Adrenal gland (tissue), 12 donors: ENCODE results near the gene VWA3B. TPM values are rescaled to one million over a fixed set of nuclear protein-coding genes. Genes with fewer than 3 reads are reported as not detected.
"Not testable (repeated sequence)": the region's sequence is repeated elsewhere in the genome, so short reads cannot be mapped to it uniquely, and the experiment has no call there.

Experiments used
- DNase-seq, 7 donors: peaks; one replicate each; pipeline ENCODE4 v3.0.0-alpha.2; 2019 to 2020
- H3K27ac ChIP-seq, 5 donors: fragments of 200-600 bp; sonication (generic) in 4 of 5; 1 replicate in 3 of 5; 2 replicates in 2 of 5; pipeline versions ENCODE4 v1.5.1 to v1.8.0; 2016 to 2020; ENCODE audit warnings: mild to moderate bottlenecking in 1 of 5
- H3K27me3 ChIP-seq: fragments of 200-600 bp; 2 replicates; pipeline ENCODE4 v1.8.0; 2021
- H3K36me3 ChIP-seq, 2 donors: fragments of 200-600 bp; replicated peaks in 1 of 2; 1 replicate in 1 of 2; 2 replicates in 1 of 2; pipeline versions ENCODE4 v1.5.1 to v1.8.0; 2018 to 2022
- H3K4me1 ChIP-seq, 2 donors: fragments of 200-600 bp; replicated peaks in 1 of 2; 1 replicate in 1 of 2; 2 replicates in 1 of 2; pipeline versions ENCODE4 v1.5.1 to v1.8.0; 2018 to 2021
- H3K4me3 ChIP-seq, 4 donors: fragments of 200-600 bp; sonication (generic) in 3 of 4; one replicate each; pipeline ENCODE4 v1.5.1; 2016 to 2018
- H3K9me3 ChIP-seq, 3 donors: fragments of 200-600 bp; sonication (generic) in 1 of 3; replicated peaks in 1 of 3; 1 replicate in 2 of 3; 2 replicates in 1 of 3; pipeline versions ENCODE4 v1.5.1 to v1.8.0; 2016 to 2021
- POLR2A ChIP-seq, 2 donors: fragments of 450-650 bp; IDR thresholded peaks; one replicate each; pipeline ENCODE4 v1.6.1; 2017; ENCODE audit warnings: antibody characterized with exemption in 2 of 2, mild to moderate bottlenecking in 2 of 2, moderate library complexity in 1 of 2
- WGBS, 4 donors: extraction: QIAGEN DNeasy Blood & Tissue Kit in 2 of 4; methylation state at CpG; one replicate each; pipeline versions ENCODE4 v1.1.5 to v1.1.7; 2013 to 2017; 5-methylcytosine and 5-hydroxymethylcytosine counted together
- intact Hi-C, 2 donors: fragments of 100-400 bp; cut with DNase I; formaldehyde crosslinking; loops; one replicate each; pipeline versions ENCODE4 v1.14.1 to v1.15.0; 2022 to 2023
- polyA plus RNA-seq, 3 donors: library from polyadenylated mRNA; stranded (reverse); fragments of 200-250 nt in 2 of 3; fragments of 350-450 nt in 1 of 3; fragmentation: Illumina TruSeq in 1 of 3; extraction: RNeasy Lipid Tissue Mini Kit (QIAGEN cat#74804) in 1 of 3; gene quantifications; one replicate each; pipeline ENCODE4 v1.2.3, GENCODE V29; 2013 to 2014
- total RNA-seq, 9 donors: library from RNA; depleted of rRNA in 4 of 9; stranded (reverse); fragments of >200 nt in 4 of 9; fragments of 120-200 nt in 1 of 9; fragmentation: NEBNext Ultra II Directional in 1 of 9; extraction: Animal tissue kit (Norgen Biotek cat#: 25700) in 1 of 9; gene quantifications; one replicate each; pipeline versions ENCODE4 v1.1.0 to v1.2.4, GENCODE V29; 2013 to 2023
- TF ChIP-seq, protein P1 (sequence below), 6 experiments: fragments of 450-650 bp in 4 of 6; fragments of 200-600 bp in 2 of 6; sonication (generic) in 1 of 6; IDR thresholded peaks; 1 replicate in 5 of 6; 2 replicates in 1 of 6; pipeline versions ENCODE4 v1.5.1 to v1.8.0; 2016 to 2021; ENCODE audit warnings: antibody characterized with exemption in 6 of 6, mild to moderate bottlenecking in 2 of 6, moderate library complexity in 1 of 6
- donor health status: healthy with polysubstance abuse.
- donor health status: Bipolar disorder and iron deficiency.
- donor health status: DM: yes; HTN: yes; CAD: no.
- donor health status: DM: no; HTN: no; CAD: no.
- donor health status: DM: no; HTN: no; CAD: no.
- donor health status: DM: yes; HTN: yes; CAD: no.

VWA3B gene
- total and polyA plus RNA-seq, 12 donors, result 0.07 to 0.33 (median 0.17) TPM; not detected in 8

- peak; percentile 18 to 60 (median 21) for DNase-seq
- intact Hi-C loops, result no loop called here
- no peaks in the 10 kb centered on the region for H3K27me3 ChIP-seq
- H3K9me3 ChIP-seq, result no peaks in the 10 kb centered on the region
- H3K4me3 ChIP-seq, result no peak overlapping the region
- WGBS, 4 donors, result 66 to 80% (median 74%) methylated on average over 12 of the region's 12 CpGs
- H3K36me3 ChIP-seq, result no peaks in the 10 kb centered on the region
- no peak overlapping the region for H3K27ac ChIP-seq
- TF ChIP-seq, protein P1, sequence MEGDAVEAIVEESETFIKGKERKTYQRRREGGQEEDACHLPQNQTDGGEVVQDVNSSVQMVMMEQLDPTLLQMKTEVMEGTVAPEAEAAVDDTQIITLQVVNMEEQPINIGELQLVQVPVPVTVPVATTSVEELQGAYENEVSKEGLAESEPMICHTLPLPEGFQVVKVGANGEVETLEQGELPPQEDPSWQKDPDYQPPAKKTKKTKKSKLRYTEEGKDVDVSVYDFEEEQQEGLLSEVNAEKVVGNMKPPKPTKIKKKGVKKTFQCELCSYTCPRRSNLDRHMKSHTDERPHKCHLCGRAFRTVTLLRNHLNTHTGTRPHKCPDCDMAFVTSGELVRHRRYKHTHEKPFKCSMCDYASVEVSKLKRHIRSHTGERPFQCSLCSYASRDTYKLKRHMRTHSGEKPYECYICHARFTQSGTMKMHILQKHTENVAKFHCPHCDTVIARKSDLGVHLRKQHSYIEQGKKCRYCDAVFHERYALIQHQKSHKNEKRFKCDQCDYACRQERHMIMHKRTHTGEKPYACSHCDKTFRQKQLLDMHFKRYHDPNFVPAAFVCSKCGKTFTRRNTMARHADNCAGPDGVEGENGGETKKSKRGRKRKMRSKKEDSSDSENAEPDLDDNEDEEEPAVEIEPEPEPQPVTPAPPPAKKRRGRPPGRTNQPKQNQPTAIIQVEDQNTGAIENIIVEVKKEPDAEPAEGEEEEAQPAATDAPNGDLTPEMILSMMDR (IDR thresholded peaks at IDR 0.05), result no peak
- TF ChIP-seq POLR2A (IDR thresholded peaks at IDR 0.05), result no peak
- peaks cover 0 to 9% of the 10 kb centered on the region in 2 donors for H3K4me1 ChIP-seq
Observed at GRCh38 chr2:98039085-98039756, 47.7 kb upstream of the VWA3B start.

DNA sequence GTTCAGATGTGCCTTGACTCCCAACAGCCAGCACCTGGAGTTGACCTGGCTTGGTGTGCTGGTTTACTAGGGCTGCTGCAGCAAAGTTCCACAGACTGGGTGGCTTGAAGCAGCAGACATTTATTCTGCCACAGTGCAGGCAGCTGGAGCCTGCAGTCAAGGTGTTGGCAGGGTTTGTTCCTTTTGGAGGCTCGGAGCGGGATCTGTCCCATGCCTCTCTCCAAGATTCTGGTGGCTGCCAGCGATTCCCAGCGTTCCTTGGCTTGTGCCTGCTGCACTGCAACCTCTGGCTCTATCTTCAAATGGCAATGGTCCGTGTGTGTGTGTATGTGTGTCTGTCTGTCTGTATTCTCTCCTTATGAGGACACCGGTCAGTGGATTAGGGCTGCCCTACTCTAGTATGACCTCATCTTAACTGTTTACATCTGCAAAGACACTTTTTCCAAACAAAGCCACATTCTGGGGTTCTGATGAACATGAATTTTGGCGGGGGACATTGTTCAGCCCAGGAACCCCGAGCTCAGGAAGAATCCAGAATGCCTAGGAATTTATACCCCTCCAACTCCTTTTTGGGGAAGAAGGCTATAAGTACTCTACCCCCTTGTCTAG lies 46.5 kb upstream of the VWA3B start:
- H3K9me3 ChIP-seq, result no peaks in the 10 kb centered on the region
- no peaks in the 10 kb centered on the region for H3K36me3 ChIP-seq
- no peak for DNase-seq
- intact Hi-C loops, result no loop called here
- 85 to 93% (median 92%) methylated on average over 4 to 8 of the region's 8 CpGs for WGBS, 4 donors
- no peak overlapping the region for H3K27ac ChIP-seq
- no peak overlapping the region for H3K4me3 ChIP-seq
- H3K4me1 ChIP-seq, result peaks cover 0 to 9% of the 10 kb centered on the region in 2 donors
- no peaks in the 10 kb centered on the region for H3K27me3 ChIP-seq
- no peak for TF ChIP-seq POLR2A (IDR thresholded peaks at IDR 0.05)
- TF ChIP-seq, protein P1 (IDR thresholded peaks at IDR 0.05), result no peak

DNA sequence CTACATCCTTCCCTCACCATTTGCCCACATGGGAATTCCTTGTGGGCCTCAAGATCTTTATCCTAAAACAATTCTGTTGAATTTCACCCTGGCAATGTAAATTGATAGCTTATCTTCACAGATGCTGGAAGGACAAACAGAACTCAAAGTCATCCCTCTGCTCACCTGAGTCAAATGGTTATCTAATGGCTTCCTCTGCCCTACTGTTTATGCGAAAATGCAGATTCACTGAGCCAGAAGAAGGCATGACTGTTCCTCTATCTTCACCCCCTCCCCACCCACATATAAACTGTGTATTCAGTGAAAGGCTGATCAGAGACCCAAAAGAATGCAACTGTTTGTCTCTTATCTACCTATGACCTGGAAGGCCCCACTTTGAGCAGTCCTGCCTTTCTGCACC lies 43.9 kb upstream of the VWA3B start:
- no peak overlapping the region for H3K4me3 ChIP-seq
- no peak for TF ChIP-seq POLR2A (IDR thresholded peaks at IDR 0.05)
- TF ChIP-seq, protein P1 (IDR thresholded peaks at IDR 0.05), result no peak
- no peak overlapping the region for H3K27ac ChIP-seq
- H3K4me1 ChIP-seq, result no peaks in the 10 kb centered on the region
- H3K27me3 ChIP-seq, result no peaks in the 10 kb centered on the region
- intact Hi-C loops, result no loop called here
- no peak for DNase-seq
- H3K9me3 ChIP-seq, result no peaks in the 10 kb centered on the region
- H3K36me3 ChIP-seq, result no peaks in the 10 kb centered on the region
- WGBS, 4 donors, result 81 to 100% (median 87%) methylated on average over 1 of the region's 1 CpG

GRCh38 chr2:98044730-98045129 lies 42.2 kb upstream of the VWA3B start:
- H3K36me3 ChIP-seq, DNase-seq, H3K4me3 ChIP-seq, H3K4me1 ChIP-seq, intact Hi-C loops, H3K27ac ChIP-seq, H3K9me3 ChIP-seq, H3K27me3 ChIP-seq: not testable (repeated sequence)
- 84 to 97% (median 87%) methylated on average over 2 of the region's 2 CpGs for WGBS, 4 donors

DNA sequence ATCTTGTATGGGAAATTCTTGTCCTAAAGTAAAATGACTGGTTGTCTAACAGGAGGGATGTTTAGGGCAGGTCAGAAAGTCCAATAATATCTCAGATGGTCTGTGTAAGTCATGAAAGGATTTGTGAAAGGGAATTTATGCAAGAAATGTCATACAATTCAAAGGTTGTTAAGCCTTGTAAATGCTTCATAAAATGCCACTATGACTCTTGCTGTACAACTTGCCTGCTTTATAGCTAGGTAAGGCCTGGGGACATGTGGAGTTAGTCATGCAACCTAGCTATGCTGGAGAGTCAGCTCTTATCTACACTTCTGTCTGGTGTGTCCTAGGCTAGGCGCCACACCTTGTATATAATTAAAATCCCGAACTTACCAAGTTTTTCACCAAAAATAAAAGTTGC lies 36.9 kb upstream of the VWA3B start:
- Histone ChIP-seq H3K27ac (no peak overlapping the region), H3K4me3 (no peak overlapping the region), H3K27me3 (no peaks in the 10 kb centered on the region), H3K36me3 (no peaks in the 10 kb centered on the region), H3K4me1 (no peaks in the 10 kb centered on the region), H3K9me3 (no peaks in the 10 kb centered on the region)
- intact Hi-C loops, result no loop called here
- TF ChIP-seq, protein P1 (IDR thresholded peaks at IDR 0.05), result no peak
- no peak for TF ChIP-seq POLR2A (IDR thresholded peaks at IDR 0.05)
- DNase-seq, result no peak
- WGBS, 4 donors, result 87 to 92% (median 89%) methylated on average over 2 of the region's 2 CpGs
